B cell (primary cell): ENCODE results near the gene ANKRD13C.

Source experiments
- CTCF ChIP-seq: fragments of 200-600 bp; IDR thresholded peaks from one replicate; pipeline ENCODE4 v1.8.0; 2022; ENCODE audit warnings: antibody characterized with exemption, mild to moderate bottlenecking
- EZH2 ChIP-seq: IDR thresholded peaks from 2 replicates; pipeline ENCODE4 v1.6.1; 2012; ENCODE audit warnings: borderline replicate concordance, low read depth, mild to moderate bottlenecking, moderate library complexity, low read length; ENCODE audit not compliant: insufficient read depth, poor library complexity, severe bottlenecking

GRCh38 chr1:70256664-70257063 is 97.9 kb downstream of the ANKRD13C start:
- no peak for TF ChIP-seq CTCF
- TF ChIP-seq EZH2: no peak
